Esophagus muscularis mucosa (tissue), 4 donors: ENCODE data around the gene AATF.

ENCODE experiments used
- EP300 ChIP-seq: sonication (generic); formaldehyde crosslinking; IDR thresholded peaks from one replicate; pipeline ENCODE4 v1.6.1; 2017; ENCODE audit warnings: antibody characterized with exemption
- POLR2A ChIP-seq: fragments of 450-650 bp; IDR thresholded peaks from one replicate; pipeline ENCODE4 v1.6.1; 2017; ENCODE audit warnings: antibody characterized with exemption, moderate library complexity, mild to moderate bottlenecking, low read depth
- TF ChIP-seq, protein P1 (sequence below), 3 experiments: fragments of 200-600 bp in 2 of 3; fragments of 450-650 bp in 1 of 3; sonication (generic) in 2 of 3; IDR thresholded peaks; one replicate each; pipeline ENCODE4 v1.5.1; 2017 to 2019; ENCODE audit warnings: antibody characterized with exemption in 3 of 3, mild to moderate bottlenecking in 2 of 3, moderate library complexity in 1 of 3

DNA sequence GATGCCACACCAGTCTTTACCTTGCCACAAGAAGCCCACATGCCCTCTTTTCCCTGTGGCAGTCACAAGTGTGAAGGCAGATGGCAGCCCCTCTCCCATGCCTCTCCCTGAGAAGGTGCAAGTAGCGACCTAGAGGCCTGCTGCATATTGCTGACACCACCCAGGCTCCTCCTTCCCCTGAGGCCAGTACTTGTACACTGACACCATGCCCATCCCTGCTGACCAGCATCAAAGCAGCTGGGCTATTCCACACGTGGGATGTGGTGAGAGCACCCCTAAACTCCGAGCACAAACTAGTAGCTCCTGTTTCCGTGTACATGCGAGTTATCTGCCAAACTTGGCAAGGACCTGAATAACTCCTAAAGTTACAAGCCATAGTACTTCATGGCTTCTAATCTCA lies 149.4 kb downstream of the AATF start:
- TF ChIP-seq POLR2A (no peak), EP300 (no peak)
- TF ChIP-seq, protein P1, sequence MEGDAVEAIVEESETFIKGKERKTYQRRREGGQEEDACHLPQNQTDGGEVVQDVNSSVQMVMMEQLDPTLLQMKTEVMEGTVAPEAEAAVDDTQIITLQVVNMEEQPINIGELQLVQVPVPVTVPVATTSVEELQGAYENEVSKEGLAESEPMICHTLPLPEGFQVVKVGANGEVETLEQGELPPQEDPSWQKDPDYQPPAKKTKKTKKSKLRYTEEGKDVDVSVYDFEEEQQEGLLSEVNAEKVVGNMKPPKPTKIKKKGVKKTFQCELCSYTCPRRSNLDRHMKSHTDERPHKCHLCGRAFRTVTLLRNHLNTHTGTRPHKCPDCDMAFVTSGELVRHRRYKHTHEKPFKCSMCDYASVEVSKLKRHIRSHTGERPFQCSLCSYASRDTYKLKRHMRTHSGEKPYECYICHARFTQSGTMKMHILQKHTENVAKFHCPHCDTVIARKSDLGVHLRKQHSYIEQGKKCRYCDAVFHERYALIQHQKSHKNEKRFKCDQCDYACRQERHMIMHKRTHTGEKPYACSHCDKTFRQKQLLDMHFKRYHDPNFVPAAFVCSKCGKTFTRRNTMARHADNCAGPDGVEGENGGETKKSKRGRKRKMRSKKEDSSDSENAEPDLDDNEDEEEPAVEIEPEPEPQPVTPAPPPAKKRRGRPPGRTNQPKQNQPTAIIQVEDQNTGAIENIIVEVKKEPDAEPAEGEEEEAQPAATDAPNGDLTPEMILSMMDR (IDR thresholded peaks at IDR 0.05) = no peak
